Suprapubic skin (tissue), 4 donors: Measurements from ENCODE around the gene CALN1. TPM values are rescaled to one million over a fixed set of nuclear protein-coding genes. Genes with fewer than 3 reads are reported as not detected.

Source experiments
- DNase-seq, 2 donors: peaks; one replicate each; pipeline ENCODE4 v3.0.0-alpha.2; 2019; ENCODE audit warnings: low spot score in 2 of 2
- H3K27ac ChIP-seq: fragments of 200-600 bp; sonication (generic); one replicate; pipeline ENCODE4 v1.5.1; 2019
- H3K27me3 ChIP-seq: fragments of 200-600 bp; sonication (generic); one replicate; pipeline ENCODE4 v1.5.1; 2019
- H3K36me3 ChIP-seq: fragments of 200-600 bp; sonication (generic); one replicate; pipeline ENCODE4 v1.5.1; 2019
- H3K4me1 ChIP-seq: fragments of 200-600 bp; sonication (generic); one replicate; pipeline ENCODE4 v1.5.1; 2019
- H3K4me3 ChIP-seq: fragments of 200-600 bp; sonication (generic); one replicate; pipeline ENCODE4 v1.5.1; 2019; ENCODE audit warnings: mild to moderate bottlenecking
- H3K9me3 ChIP-seq: fragments of 200-600 bp; sonication (generic); one replicate; pipeline ENCODE4 v1.5.1; 2019
- EP300 ChIP-seq: sonication (generic); formaldehyde crosslinking; IDR thresholded peaks from one replicate; pipeline ENCODE4 v1.6.1; 2017; ENCODE audit warnings: antibody characterized with exemption
- POLR2A ChIP-seq, 2 donors: fragments of 450-650 bp; IDR thresholded peaks; one replicate each; pipeline ENCODE4 v1.6.1; 2017; ENCODE audit warnings: antibody characterized with exemption in 2 of 2, mild to moderate bottlenecking in 2 of 2, moderate library complexity in 2 of 2
- POLR2AphosphoS5 ChIP-seq, 3 donors: sonication (generic); formaldehyde crosslinking; IDR thresholded peaks; one replicate each; pipeline ENCODE4 v1.6.1; 2017; ENCODE audit warnings: antibody characterized with exemption in 3 of 3
- whole genome bisulfite sequencing: methylation state at CpG from one replicate; pipeline ENCODE4 v1.1.5; 2018; 5-methylcytosine and 5-hydroxymethylcytosine counted together
- total RNA-seq, 4 donors: library from RNA; depleted of rRNA; stranded (reverse); fragments of >200 nt; gene quantifications; one replicate each; pipeline ENCODE4 v1.1.0, GENCODE V29; 2016
- TF ChIP-seq, protein P1 (sequence below), 2 donors: fragments of 200-600 bp in 1 of 2; fragments of 450-650 bp in 1 of 2; sonication (generic) in 1 of 2; IDR thresholded peaks; one replicate each; pipeline ENCODE4 v1.5.1; 2016 to 2019; ENCODE audit warnings: antibody characterized with exemption in 2 of 2, mild to moderate bottlenecking in 1 of 2, moderate library complexity in 1 of 2

Gene CALN1
- total RNA-seq, 4 donors from 2014 or later, result 0.91 to 10.0 (median 3.9) TPM

- no peaks in the 10 kb centered on the region for H3K36me3 ChIP-seq
- no peak overlapping the region for H3K27ac ChIP-seq
- no peaks in the 10 kb centered on the region for H3K9me3 ChIP-seq
- H3K27me3 ChIP-seq, result peaks cover 37% of the 10 kb centered on the region
- TF ChIP-seq, protein P1, sequence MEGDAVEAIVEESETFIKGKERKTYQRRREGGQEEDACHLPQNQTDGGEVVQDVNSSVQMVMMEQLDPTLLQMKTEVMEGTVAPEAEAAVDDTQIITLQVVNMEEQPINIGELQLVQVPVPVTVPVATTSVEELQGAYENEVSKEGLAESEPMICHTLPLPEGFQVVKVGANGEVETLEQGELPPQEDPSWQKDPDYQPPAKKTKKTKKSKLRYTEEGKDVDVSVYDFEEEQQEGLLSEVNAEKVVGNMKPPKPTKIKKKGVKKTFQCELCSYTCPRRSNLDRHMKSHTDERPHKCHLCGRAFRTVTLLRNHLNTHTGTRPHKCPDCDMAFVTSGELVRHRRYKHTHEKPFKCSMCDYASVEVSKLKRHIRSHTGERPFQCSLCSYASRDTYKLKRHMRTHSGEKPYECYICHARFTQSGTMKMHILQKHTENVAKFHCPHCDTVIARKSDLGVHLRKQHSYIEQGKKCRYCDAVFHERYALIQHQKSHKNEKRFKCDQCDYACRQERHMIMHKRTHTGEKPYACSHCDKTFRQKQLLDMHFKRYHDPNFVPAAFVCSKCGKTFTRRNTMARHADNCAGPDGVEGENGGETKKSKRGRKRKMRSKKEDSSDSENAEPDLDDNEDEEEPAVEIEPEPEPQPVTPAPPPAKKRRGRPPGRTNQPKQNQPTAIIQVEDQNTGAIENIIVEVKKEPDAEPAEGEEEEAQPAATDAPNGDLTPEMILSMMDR (IDR thresholded peaks at IDR 0.05), result no peak
- TF ChIP-seq POLR2AphosphoS5 (IDR thresholded peaks at IDR 0.05) (no peak), POLR2A (IDR thresholded peaks at IDR 0.05) (no peak), EP300 (no peak)
- peak overlapping the region; percentile 51 for H3K4me3 ChIP-seq
- WGBS, result 5% methylated on average over 20 of the region's 62 CpGs
- peaks cover 15% of the 10 kb centered on the region for H3K4me1 ChIP-seq
- DNase-seq, result no peak
Observed at GRCh38 chr7:72335561-72336381, 76.4 kb downstream of the CALN1 start.

DNA sequence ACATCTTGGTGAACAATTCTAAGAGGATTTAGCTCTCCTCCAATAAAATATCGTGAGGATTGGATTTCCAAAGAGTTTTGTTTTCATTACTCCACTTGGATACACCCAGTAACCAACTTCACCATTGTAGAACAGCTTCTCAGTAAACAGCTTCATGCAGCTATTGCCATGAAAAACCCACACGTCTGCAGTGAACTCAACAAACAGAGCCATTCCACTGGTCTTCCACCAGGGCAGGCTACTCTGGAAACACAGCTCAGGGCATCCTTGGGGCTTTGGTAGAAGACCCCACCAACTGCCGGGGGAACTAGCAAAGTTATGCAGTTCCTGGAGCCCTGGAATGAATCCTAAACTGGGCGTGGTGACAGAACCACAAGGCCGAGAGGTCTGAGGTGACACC is 77.4 kb downstream of the CALN1 start:
- H3K4me3 ChIP-seq, result no peak overlapping the region
- peaks cover 37% of the 10 kb centered on the region for H3K27me3 ChIP-seq
- DNase-seq, result no peak
- 66% methylated on average over 5 of the region's 5 CpGs for WGBS
- TF ChIP-seq EP300 (no peak), POLR2AphosphoS5 (IDR thresholded peaks at IDR 0.05) (no peak), POLR2A (IDR thresholded peaks at IDR 0.05) (no peak)
- TF ChIP-seq, protein P1 (IDR thresholded peaks at IDR 0.05), result no peak
- H3K27ac ChIP-seq, result no peak overlapping the region
- no peaks in the 10 kb centered on the region for H3K36me3 ChIP-seq
- no peaks in the 10 kb centered on the region for H3K9me3 ChIP-seq
- H3K4me1 ChIP-seq, result peaks cover 15% of the 10 kb centered on the region

GRCh38 chr7:72334066-72334465 is 78.1 kb downstream of the CALN1 start:
- Histone ChIP-seq H3K4me3 (no peak overlapping the region), H3K9me3 (no peaks in the 10 kb centered on the region), H3K27ac (no peak overlapping the region), H3K36me3 (no peaks in the 10 kb centered on the region), H3K27me3 (peaks cover 37% of the 10 kb centered on the region), H3K4me1 (peaks cover 15% of the 10 kb centered on the region)
- WGBS, result 43% methylated on average over 6 of the region's 6 CpGs
- DNase-seq, result no peak
- TF ChIP-seq POLR2AphosphoS5 (IDR thresholded peaks at IDR 0.05) (no peak), POLR2A (IDR thresholded peaks at IDR 0.05) (no peak), EP300 (no peak)
- TF ChIP-seq, protein P1 (IDR thresholded peaks at IDR 0.05), result no peak

DNA sequence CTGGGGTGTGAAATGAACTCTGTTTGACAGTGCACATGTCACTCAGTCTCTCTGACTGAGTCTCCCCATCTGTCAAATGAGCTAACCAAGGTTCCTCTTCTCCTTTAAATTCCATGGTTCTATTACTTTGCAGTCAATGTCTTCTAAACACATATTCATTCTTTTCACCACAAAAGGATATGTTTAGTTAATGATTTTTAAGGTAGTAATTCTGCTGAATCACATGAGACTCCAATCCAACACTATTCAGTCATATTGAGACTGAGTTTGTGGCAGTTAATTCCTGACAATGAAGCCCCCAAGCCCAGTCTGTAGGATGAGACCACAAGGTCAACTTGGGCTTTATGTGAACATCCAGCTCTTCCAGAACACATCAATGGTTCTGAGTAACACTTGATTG is 85.3 kb downstream of the CALN1 start:
- peaks cover 2% of the 10 kb centered on the region for H3K4me1 ChIP-seq
- TF ChIP-seq POLR2AphosphoS5 (IDR thresholded peaks at IDR 0.05), result no peak
- no peak for TF ChIP-seq EP300
- TF ChIP-seq, protein P1 (IDR thresholded peaks at IDR 0.05), result no peak
- TF ChIP-seq POLR2A (IDR thresholded peaks at IDR 0.05), result no peak

GRCh38 chr7:72326365-72326764 is 85.8 kb downstream of the CALN1 start:
- DNase-seq, result no peak
- Histone ChIP-seq H3K27me3 (no peaks in the 10 kb centered on the region), H3K9me3 (no peaks in the 10 kb centered on the region), H3K4me3 (no peak overlapping the region), H3K27ac (no peak overlapping the region), H3K36me3 (no peaks in the 10 kb centered on the region), H3K4me1 (peaks cover 2% of the 10 kb centered on the region)
- WGBS, result 41% methylated on average over 4 of the region's 4 CpGs
- no peak for TF ChIP-seq POLR2A (IDR thresholded peaks at IDR 0.05)
- no peak for TF ChIP-seq EP300
- TF ChIP-seq, protein P1 (IDR thresholded peaks at IDR 0.05), result no peak
- peak in 1 of 3 donors; percentile 18 for TF ChIP-seq POLR2AphosphoS5 (IDR thresholded peaks at IDR 0.05)

More for the DNA sequence above, 85.3 kb downstream of the CALN1 start:
- no peaks in the 10 kb centered on the region for H3K27me3 ChIP-seq
- DNase-seq, result no peak
- H3K27ac ChIP-seq, result no peak overlapping the region
- no peaks in the 10 kb centered on the region for H3K9me3 ChIP-seq
- H3K36me3 ChIP-seq, result no peaks in the 10 kb centered on the region
- no peak overlapping the region for H3K4me3 ChIP-seq
